Upper lobe of left lung (tissue), 6 donors: ENCODE measurements around the gene PRELID1. TPM values are rescaled to one million over a fixed set of nuclear protein-coding genes. Genes with fewer than 3 reads are reported as not detected.

Source experiments
- ATAC-seq, 2 donors: fragments of 200-7000 bp; cut with Tn5 transposase; one replicate each; pipeline ENCODE4 v1.9.1; 2022; ENCODE audit warnings: mild to moderate bottlenecking in 2 of 2, moderate library complexity in 2 of 2; ENCODE audit not compliant: low FRiP score in 2 of 2
- DNase-seq, 2 donors: peaks; one replicate each; pipeline ENCODE4 v3.0.0-alpha.2; 2019 to 2020
- H3K27ac ChIP-seq, 4 donors: fragments of 200-600 bp; sonication (generic); one replicate each; pipeline ENCODE4 v1.5.1; 2016 to 2019
- H3K27me3 ChIP-seq, 4 donors: fragments of 200-600 bp; sonication (generic); one replicate each; pipeline ENCODE4 v1.5.1; 2017 to 2019
- H3K36me3 ChIP-seq, 4 donors: fragments of 200-600 bp; sonication (generic); one replicate each; pipeline ENCODE4 v1.5.1; 2016 to 2019
- H3K4me1 ChIP-seq, 4 donors: fragments of 200-600 bp; sonication (generic); one replicate each; pipeline ENCODE4 v1.5.1; 2018 to 2019
- H3K4me3 ChIP-seq, 4 donors: fragments of 200-600 bp; sonication (generic); one replicate each; pipeline ENCODE4 v1.5.1; 2017 to 2019; ENCODE audit warnings: mild to moderate bottlenecking in 2 of 4, moderate library complexity in 1 of 4
- H3K9me3 ChIP-seq, 4 donors: fragments of 200-600 bp; sonication (generic); one replicate each; pipeline ENCODE4 v1.5.1; 2018 to 2019
- CTCF ChIP-seq, 6 experiments: fragments of 450-650 bp in 4 of 6; fragments of 200-600 bp in 2 of 6; sonication (generic) in 2 of 6; IDR thresholded peaks; one replicate each; pipeline ENCODE4 v1.5.1; 2016 to 2019; ENCODE audit warnings: antibody characterized with exemption in 6 of 6
- EP300 ChIP-seq, 4 donors: sonication (generic); formaldehyde crosslinking; IDR thresholded peaks; one replicate each; pipeline ENCODE4 v1.5.1; 2017; ENCODE audit warnings: antibody characterized with exemption in 4 of 4, control low read depth in 2 of 4
- POLR2A ChIP-seq, 4 donors: fragments of 450-650 bp; IDR thresholded peaks; one replicate each; pipeline ENCODE4 v1.5.1; 2016 to 2017; ENCODE audit warnings: antibody characterized with exemption in 4 of 4, mild to moderate bottlenecking in 2 of 4
- POLR2AphosphoS5 ChIP-seq, 2 donors: sonication (generic); formaldehyde crosslinking; IDR thresholded peaks; one replicate each; pipeline ENCODE4 v1.5.1; 2017; ENCODE audit warnings: antibody characterized with exemption in 2 of 2
- WGBS, 2 donors: methylation state at CpG; one replicate each; pipeline ENCODE4 v1.1.5; 2017 to 2018; 5-methylcytosine and 5-hydroxymethylcytosine counted together
- total RNA-seq, 6 donors: library from RNA; depleted of rRNA in 4 of 6; stranded (reverse); fragments of >200 nt in 4 of 6; gene quantifications; one replicate each; pipeline versions ENCODE4 v1.1.0 to v1.2.1, GENCODE V29; 2016 to 2021
- donor health status: DM: no; HTN: no; CAD: no; lungs with moderate emphysema.
- donor health status: DM: no; HTN: yes; CAD: no; lungs with severe emphysema.

Gene PRELID1
- total RNA-seq, 6 donors from 2014 or later, result 45.1 to 132 (median 86.8) TPM

DNA sequence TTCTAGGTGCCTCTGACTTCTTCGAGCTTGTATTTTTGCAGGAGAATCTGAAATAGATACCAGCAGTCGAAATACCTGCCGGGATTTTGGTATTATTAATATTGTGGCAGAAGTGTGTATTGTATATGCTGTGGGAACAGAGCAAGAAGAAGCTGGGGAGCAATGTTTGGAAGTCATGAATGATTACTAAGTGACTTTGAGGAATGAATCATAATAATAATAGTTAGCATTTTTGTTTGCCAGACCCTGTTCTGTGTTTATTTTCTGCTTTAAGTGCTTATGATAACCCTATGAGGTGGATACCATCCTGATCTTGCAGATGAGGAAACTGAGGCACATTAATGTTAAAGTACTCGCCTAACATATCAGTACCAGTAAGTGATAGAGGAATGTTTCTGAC, 32.5 kb upstream of the PRELID1 start:
- no peak for TF ChIP-seq POLR2AphosphoS5 (IDR thresholded peaks at IDR 0.05)
- no peak for TF ChIP-seq EP300 (IDR thresholded peaks at IDR 0.05)
- whole genome bisulfite sequencing, 2 donors, result 93% methylated on average over 4 of the region's 4 CpGs
- Histone ChIP-seq H3K27ac (no peak overlapping the region), H3K4me1 (no peaks in the 10 kb centered on the region), H3K27me3 (no peaks in the 10 kb centered on the region), H3K9me3 (no peaks in the 10 kb centered on the region), H3K4me3 (no peak overlapping the region), H3K36me3 (peaks cover 18 to 77% (median 52%) of the 10 kb centered on the region in 4 donors)
- ATAC-seq (no peak), DNase-seq (no peak)

- H3K27ac ChIP-seq, result no peak overlapping the region
- TF ChIP-seq POLR2A (IDR thresholded peaks at IDR 0.05) (no peak), EP300 (IDR thresholded peaks at IDR 0.05) (no peak), CTCF (IDR thresholded peaks at IDR 0.05) (no peak), POLR2AphosphoS5 (IDR thresholded peaks at IDR 0.05) (no peak)
- no peaks in the 10 kb centered on the region for H3K9me3 ChIP-seq
- no peaks in the 10 kb centered on the region for H3K27me3 ChIP-seq
- no peak overlapping the region for H3K4me3 ChIP-seq
- peaks cover 17 to 67% (median 46%) of the 10 kb centered on the region in 4 donors for H3K36me3 ChIP-seq
- ATAC-seq (no peak), DNase-seq (no peak)
- peaks cover 0 to 3% (median 0%) of the 10 kb centered on the region in 4 donors for H3K4me1 ChIP-seq
- WGBS, 2 donors, result 81 to 95% methylated on average over 6 of the region's 6 CpGs
Measured at GRCh38 chr5:177275883-177276282, 27.7 kb upstream of the PRELID1 start.

DNA sequence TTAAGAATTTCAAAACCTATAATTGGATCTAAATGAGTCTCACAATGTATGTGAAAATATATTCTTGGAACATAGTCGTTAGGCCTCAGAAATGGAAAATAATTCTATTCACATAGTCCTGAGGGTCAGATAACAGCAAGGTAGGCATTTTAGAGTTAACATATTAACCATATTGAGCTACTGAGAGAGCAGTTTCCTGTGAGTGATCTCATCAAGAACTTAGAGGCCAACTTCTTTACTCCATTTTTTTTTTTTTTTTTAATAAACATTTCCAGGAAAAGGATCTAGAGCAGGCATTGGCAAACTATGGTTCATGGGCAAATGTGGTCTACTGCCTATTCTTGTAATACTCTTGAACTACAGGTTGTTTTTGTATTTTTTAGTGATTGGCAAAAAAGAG, 26.7 kb upstream of the PRELID1 start:
- peaks cover 19 to 66% (median 46%) of the 10 kb centered on the region in 4 donors for H3K36me3 ChIP-seq
- H3K27me3 ChIP-seq, result no peaks in the 10 kb centered on the region
- H3K4me3 ChIP-seq, result no peak overlapping the region
- no peak for ATAC-seq
- WGBS, 2 donors, result 47 to 67% methylated on average over 1 of the region's 1 CpG
- no peak for TF ChIP-seq POLR2A (IDR thresholded peaks at IDR 0.05)
- no peak for TF ChIP-seq CTCF (IDR thresholded peaks at IDR 0.05)
- no peak for TF ChIP-seq POLR2AphosphoS5 (IDR thresholded peaks at IDR 0.05)
- TF ChIP-seq EP300 (IDR thresholded peaks at IDR 0.05), result no peak
- DNase-seq, result no peak
- no peak overlapping the region for H3K27ac ChIP-seq
- no peaks in the 10 kb centered on the region for H3K9me3 ChIP-seq
- peaks cover 0 to 3% (median 0%) of the 10 kb centered on the region in 4 donors for H3K4me1 ChIP-seq

GRCh38 chr5:177288191-177288590, 15.4 kb upstream of the PRELID1 start:
- H3K4me3 ChIP-seq, result no peak overlapping the region
- H3K27me3 ChIP-seq, result no peaks in the 10 kb centered on the region
- no peak for TF ChIP-seq CTCF (IDR thresholded peaks at IDR 0.05)
- no peak for TF ChIP-seq EP300 (IDR thresholded peaks at IDR 0.05)
- no peak for TF ChIP-seq POLR2AphosphoS5 (IDR thresholded peaks at IDR 0.05)
- TF ChIP-seq POLR2A (IDR thresholded peaks at IDR 0.05), result no peak
- DNase-seq (no peak), ATAC-seq (no peak)
- H3K4me1 ChIP-seq, result no peaks in the 10 kb centered on the region
- 88% methylated on average over 2 of the region's 2 CpGs for WGBS, 2 donors
- H3K27ac ChIP-seq, result no peak overlapping the region
- H3K36me3 ChIP-seq, result peaks cover 38 to 97% (median 75%) of the 10 kb centered on the region in 4 donors
- H3K9me3 ChIP-seq, result no peaks in the 10 kb centered on the region

DNA sequence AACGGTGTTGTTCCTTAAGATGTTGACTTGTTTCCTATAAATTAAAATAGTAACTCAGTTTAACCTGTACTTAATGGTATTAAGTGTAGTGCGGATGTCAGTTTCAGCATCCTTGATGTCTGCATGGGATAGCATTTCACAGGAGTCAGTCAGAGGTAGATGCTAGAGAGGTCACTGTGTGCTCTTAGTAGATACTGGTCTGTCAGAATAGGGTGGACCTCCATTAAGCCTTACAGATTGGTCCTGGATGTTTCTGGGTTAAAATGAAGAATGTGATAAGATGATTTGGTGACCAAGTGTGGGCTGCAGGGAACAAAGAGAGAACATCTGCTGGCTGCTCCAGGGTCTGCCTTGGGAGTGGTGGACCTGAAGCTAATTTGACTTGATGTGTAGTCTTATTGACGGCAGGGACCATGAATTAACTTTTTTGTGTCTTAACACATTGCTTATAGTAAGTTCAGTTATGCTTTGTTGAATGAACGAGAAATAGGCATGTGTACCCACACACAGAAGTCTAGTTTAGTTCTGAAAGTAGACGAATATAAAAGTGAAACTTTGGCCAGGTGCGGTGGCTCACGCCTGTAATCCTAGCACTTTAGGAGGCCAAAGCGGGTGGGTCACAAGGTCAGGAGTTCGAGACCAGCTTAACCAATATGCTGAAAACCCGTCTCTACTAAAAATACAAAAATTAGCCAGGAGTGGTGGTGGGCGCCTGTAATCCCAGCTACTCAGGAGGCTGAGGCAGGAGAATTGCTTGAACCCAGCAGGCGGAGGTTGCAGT, 12.6 kb upstream of the PRELID1 start:
- Histone ChIP-seq H3K4me3 (no peak overlapping the region), H3K36me3 (peaks cover 27 to 96% (median 75%) of the 10 kb centered on the region in 4 donors), H3K27me3 (no peaks in the 10 kb centered on the region), H3K9me3 (no peaks in the 10 kb centered on the region), H3K4me1 (peaks cover 0 to 6% (median 4%) of the 10 kb centered on the region in 4 donors), H3K27ac (no peak overlapping the region)
- no peak for ATAC-seq
- no peak for DNase-seq
- WGBS, 2 donors, result 97% methylated on average over 12 of the region's 12 CpGs
- TF ChIP-seq CTCF (IDR thresholded peaks at IDR 0.05) (no peak), POLR2A (IDR thresholded peaks at IDR 0.05) (no peak), POLR2AphosphoS5 (IDR thresholded peaks at IDR 0.05) (no peak)
